OCI-LY1 (cell line): ENCODE results near the gene EIF1AD.

Source experiments
- CTCF ChIP-seq: fragments of 200-600 bp; sonication (generic), shearing (Covaris generic); IDR thresholded peaks from 2 replicates; pipeline ENCODE4 v1.5.1; 2017; ENCODE audit warnings: mild to moderate bottlenecking, antibody characterized with exemption, low read length, moderate library complexity, mixed read lengths
- EZH2 ChIP-seq: fragments of 200-600 bp; sonication (generic), shearing (Covaris generic); IDR thresholded peaks from 2 replicates; pipeline ENCODE4 v1.8.0; 2017; ENCODE audit warnings: borderline replicate concordance, mixed run types, mild to moderate bottlenecking, antibody characterized with exemption, low read length, moderate library complexity, mixed read lengths

GRCh38 chr11:66050581-66051231 is 48.7 kb upstream of the EIF1AD start:
- no peak for TF ChIP-seq CTCF
- no peak for TF ChIP-seq EZH2
